GM19372 (cell line): Measurements from ENCODE around the gene TGM3.

Experiments
- ATAC-seq: cut with Tn5 transposase; IDR thresholded peaks from one replicate; pipeline ENCODE4 v1.9.1; 2021; ENCODE audit warnings: mild to moderate bottlenecking, low read depth, moderate library complexity; ENCODE audit not compliant: unreplicated experiment

Gene TGM3

DNA sequence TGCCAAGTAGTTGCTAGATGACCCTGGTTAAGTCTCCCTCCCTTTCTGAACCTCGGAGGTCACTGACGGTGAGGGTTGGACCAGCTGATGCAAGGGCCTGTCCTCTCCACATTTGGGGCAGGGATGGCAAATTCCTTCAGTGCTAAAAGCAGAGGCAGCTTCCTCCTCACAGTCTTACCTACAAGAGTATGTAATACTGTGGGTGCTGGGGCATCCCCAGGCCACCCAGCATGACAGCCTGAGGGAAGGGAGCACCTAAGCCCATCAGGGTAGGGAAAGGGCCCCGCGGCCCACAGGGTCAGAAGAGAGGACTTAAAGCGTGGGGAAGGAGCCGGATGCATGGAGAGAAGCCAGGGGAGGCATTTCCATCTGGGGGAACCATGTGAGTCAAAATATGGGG, 38.0 kb downstream of the TGM3 start:
- no peak for ATAC-seq

- ATAC-seq: no peak
Observed at GRCh38 chr20:2335096-2335870, 39.5 kb downstream of the TGM3 start.

GRCh38 chr20:2336471-2336870, 40.7 kb downstream of the TGM3 start:
- ATAC-seq: no peak

DNA sequence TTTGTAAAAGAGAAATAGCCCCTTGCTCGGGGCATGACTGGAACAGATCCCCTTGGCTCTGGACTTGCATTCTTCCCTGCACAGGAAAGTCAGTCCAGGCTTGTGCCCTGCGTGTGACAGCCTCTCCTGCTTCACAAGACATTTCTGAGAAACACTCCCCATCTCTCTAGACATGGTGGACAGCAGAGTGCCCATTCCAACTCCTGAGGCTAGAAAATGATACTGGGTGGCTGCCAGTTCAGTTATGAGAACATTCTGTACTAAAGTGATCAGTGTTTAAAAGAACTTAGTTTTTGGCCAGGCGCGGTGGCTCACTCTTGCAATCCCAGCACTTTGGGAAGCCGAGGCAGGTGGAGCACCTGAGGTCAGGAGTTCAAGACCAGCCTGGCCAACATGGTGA, 41.3 kb downstream of the TGM3 start:
- ATAC-seq: no peak

DNA sequence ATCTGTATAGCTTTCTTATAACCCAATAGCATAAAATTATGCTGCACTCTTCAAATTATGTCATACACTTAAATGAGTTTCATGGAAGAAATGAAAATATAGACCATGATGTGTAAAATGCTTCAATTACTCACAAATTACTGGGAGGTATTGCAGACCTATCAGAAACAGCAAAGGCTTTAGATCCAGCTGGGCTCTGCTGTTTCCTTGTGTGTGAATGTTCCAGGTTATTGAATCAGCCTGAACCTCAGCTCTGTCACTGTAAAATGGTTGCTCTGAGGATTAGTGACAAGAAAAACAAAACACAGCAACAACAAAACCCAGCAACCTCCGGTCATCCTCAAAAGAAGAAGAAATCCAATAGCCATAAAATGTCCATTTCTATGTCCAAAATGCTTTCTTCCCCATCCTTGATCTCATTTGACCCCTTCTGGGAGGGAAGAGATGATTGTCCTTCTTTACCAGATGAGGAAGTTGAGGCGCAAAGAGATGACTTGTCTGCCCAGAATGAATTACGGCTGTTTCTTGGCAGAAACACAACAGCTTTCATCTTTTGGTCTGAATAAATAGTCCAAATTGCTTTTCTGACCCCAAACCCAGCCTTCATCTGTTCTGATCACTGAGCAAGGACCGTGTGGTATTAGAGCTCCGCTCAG, 42.7 kb downstream of the TGM3 start:
- ATAC-seq: no peak

DNA sequence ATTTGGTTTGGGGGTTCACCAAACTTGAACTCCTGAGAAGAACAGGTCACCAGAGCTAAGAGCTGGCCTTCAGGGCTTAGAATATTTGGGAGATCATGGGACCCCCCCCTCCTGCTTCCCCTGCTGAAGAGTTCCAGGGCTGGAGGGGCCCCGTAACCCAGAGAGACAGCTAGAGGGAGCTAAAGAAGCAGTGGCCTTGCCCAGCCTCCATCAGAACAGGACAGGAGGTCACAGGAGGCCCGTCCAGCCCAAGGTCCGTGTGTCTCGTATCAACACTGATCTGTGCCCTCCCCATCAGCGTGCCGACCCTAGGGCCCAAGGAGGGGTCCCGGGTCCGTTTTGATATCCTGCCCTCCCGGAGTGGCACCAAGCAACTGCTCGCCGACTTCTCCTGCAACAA, 44.3 kb downstream of the TGM3 start:
- no peak for ATAC-seq

- no peak for ATAC-seq
Observed at GRCh38 chr20:2340823-2341222, 45.0 kb downstream of the TGM3 start.

- no peak for ATAC-seq
Observed at GRCh38 chr20:2341336-2341735, 45.5 kb downstream of the TGM3 start.

DNA sequence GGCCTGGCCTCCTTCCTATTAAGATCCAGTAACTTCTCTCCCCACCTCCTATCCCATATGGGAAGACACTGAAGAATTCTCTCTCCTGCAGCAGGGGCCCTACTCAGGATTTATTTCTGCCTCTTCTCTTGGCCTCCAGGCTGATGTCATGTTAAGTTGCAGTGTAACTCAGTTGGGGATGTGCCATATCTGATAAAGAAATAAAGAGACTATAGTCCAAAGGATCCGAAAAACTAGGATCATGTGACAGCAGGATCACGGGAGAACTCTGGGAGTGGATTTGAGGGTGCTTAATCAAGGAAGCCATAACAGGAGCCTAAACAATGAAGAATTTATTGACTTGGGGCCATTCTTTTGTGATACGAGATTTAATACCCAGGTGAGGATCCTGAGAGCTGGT, 46.4 kb downstream of the TGM3 start:
- ATAC-seq: no peak

DNA sequence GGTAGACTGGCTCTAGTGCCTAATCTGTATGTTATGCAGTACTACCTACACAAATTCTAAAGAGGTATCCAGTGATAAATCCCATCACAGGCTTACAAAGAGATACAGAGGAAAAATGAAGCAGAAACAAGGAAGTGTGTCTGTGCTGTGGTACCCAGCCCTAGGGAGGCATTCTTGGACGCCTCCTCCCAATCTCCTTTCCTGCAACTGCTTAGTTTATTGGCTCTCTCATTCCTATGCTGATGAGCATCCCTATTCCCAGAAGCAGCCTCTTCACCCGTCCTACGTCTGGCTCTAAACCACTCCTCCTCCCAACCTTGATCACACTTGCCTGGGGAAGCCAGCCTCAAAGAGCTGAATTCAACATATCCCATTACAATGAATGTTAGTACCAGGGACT, 50.4 kb downstream of the TGM3 start:
- no peak for ATAC-seq

DNA sequence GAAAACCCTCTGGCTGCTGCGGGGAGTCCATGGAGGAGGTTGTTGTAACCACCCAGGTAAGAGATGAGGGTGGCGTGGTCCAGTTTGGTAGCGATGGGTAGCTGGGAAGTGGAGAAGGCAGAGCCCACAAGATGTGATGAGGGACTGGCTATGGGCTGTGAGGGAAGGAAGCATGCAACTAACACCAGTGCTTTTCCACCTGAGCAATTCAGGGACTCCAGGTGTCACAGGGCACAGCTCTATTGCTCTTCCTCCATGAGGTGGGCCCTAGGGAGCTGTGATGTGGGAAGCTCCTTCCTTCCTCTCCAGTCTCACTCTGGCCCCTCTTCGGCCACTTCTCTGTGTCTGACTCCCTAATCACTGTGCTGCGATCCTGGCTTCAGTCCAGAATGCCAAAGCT, 52.5 kb downstream of the TGM3 start:
- ATAC-seq: no peak

- ATAC-seq: no peak
Observed at GRCh38 chr20:2349801-2350200, 54.0 kb downstream of the TGM3 start.

GRCh38 chr20:2350606-2351005, 54.8 kb downstream of the TGM3 start:
- ATAC-seq: no peak

DNA sequence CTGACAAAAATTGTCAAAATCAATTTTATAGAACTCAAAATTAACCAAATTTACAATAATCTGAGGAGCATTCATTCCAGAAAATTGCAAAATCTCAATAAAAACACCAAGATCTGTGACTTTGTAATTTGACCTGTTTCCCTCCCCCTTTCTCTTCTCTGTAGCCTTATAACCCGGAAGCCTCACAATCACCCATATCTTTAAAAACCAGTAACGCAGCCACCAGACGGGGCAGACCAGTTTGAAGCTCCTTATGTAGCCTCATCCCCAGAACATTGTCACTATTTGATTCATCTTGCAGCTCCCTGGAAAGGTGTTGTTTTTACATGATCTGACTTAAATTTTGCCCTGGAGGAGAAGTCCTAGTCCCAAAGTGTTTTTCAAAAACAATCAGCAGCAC, 57.4 kb downstream of the TGM3 start:
- no peak for ATAC-seq

DNA sequence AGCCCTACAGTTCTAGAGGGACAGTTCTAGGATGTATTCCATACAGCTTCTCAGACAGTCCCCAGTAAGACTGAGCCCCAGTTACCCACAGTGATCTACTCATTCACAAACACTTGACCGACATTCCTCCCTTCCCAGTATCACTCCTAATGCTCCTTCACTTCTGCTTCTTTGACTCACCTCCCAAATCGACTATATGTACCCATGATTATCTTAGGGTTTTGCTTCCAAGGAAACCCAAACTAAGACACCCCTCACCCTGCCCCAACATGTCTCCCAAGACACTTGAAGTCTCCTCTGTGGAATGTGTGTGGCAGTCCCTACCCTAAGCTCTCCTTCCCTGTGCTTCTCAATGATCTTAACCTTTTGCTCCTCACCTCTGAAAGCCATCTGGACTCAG, 61.3 kb downstream of the TGM3 start:
- ATAC-seq: no peak

- ATAC-seq: no peak
Observed at GRCh38 chr20:2358006-2358405, 62.2 kb downstream of the TGM3 start.

DNA sequence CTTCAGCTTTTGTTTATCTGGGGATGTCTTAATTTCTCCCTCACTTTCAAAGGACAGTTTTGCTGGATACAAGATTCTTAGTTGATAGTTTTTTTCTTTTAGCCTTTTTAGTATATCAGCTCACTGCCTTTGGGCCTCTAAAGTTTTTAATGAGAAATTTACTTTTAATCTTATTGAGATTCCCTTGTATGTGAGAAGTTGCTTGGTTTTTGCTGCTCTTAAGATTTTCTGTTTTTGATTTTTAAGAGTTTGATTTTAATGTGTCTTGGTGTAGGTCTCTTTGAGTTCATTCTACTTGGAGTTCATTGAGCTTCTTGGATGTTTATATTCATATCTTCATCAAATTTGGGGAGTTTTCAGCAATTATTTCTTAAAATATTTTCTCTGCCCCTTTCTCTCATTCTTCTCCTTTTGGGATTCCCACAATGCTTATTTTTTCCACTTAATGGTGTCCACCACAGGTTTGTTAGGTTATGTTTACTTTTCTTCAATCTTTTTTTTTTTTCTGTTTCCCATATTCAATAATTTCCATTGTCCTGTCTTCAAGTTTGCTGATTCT, 65.3 kb downstream of the TGM3 start:
- ATAC-seq: no peak

- ATAC-seq: no peak
Observed at GRCh38 chr20:2363187-2363586, 67.4 kb downstream of the TGM3 start.

DNA sequence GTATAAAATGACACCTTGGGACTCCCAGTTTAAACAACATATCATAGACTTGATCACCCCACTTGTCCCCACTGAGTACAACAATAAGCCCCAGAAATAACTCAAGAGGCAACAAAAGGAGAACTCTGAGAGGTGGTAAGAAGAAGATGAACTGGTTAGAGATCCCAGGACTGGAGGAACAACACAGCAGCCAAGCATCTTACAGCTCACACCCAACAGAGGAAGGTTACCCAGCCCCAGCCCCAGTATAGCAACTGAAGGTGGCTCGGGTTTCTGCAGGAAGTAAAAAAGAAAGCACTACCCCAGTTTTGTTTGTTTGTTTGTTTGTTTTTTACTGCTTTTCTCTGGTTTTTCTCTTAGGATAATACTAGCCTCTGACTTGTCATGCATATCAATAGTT, 67.8 kb downstream of the TGM3 start:
- no peak for ATAC-seq

DNA sequence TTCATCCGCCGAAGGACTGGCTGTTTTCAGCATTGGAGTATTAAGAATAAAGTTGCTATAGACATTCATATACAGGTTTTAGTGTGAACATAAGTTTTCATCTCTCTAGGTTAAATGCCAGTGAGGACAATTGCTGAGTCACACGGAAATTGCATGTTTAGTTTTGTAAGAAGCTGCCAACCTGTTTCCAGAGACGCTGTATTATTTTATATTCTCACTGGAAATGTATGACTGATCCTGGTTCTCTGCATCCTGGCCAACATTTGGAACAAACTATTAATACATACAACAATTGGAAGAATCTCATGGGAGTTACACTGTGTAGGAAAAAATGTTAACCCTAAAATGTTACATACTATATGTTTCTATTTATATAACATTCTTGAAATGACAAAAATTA, 68.2 kb downstream of the TGM3 start:
- no peak for ATAC-seq

- ATAC-seq: no peak
Observed at GRCh38 chr20:2365091-2365490, 69.3 kb downstream of the TGM3 start.

DNA sequence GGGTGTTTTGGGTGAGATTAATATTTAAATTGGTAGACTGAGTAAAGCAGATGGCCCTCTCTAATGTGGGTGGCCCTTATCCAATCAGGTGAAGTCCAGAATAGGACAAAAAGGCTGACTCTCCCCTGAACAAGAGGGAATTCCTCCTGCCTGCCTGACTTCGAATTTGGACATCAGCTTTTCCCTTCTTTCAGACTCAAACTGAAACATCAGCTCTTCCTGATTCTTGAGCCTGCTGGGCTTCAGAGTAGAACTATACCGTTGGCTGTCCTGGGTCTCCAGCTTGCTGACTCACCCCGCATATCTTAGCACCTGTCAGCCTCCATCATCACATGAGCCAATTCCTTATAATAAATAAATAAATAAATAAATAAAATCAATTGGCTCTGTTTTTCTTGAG, 69.9 kb downstream of the TGM3 start:
- ATAC-seq: no peak
